Islet precursor cell (in vitro differentiated cells): ENCODE data around the gene NOLC1.

ENCODE experiments used
- DNase-seq: peaks from one replicate; pipeline ENCODE4 v3.0.0-alpha.2; 2018

The NOLC1 gene

GRCh38 chr10:102211615-102212299, 59.6 kb downstream of the NOLC1 start:
- DNase-seq, result no peak
